ENCODE measurements around the gene CSF1R.

Gene CSF1R

DNA sequence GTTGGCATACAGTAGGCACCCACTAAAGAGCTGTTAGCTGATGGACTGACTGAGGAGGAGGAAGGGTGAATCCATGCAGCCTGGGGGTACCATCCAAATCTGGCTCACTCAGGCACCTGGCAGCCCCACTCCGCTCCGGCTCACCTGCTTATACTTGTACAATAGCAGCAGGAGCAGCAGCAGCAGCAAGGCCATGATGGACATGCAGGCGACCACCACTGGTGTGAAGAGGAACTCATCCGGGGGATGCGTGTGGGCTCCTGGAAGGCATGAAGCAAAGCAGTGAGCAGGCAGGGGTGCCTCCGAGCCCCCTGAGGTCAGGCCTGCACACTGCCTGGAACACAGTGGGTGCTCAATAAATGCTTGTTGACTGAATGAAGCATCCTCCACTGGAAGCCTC is 18.3 kb downstream of the CSF1R start (continued):
- no peak for TF ChIP-seq ZBTB10 (tag by site-specific recombination; IDR thresholded peaks at IDR 0.05)
- no peak for TF ChIP-seq ZNF670 (tag by site-specific recombination; IDR thresholded peaks at IDR 0.05; ENCODE audit: low read depth)
- no peak for TF ChIP-seq ZNF341 (tag by site-specific recombination; IDR thresholded peaks at IDR 0.05; ENCODE audit: low read depth)
- no peak for TF ChIP-seq TCF7L2 (IDR thresholded peaks at IDR 0.05; ENCODE audit: borderline replicate concordance, low read depth, low read length)
- TF ChIP-seq ZNF18 (tag by site-specific recombination; IDR thresholded peaks at IDR 0.05), result no peak
- no peak for TF ChIP-seq AEBP2 (tag by site-specific recombination; IDR thresholded peaks at IDR 0.05; ENCODE audit: borderline replicate concordance)
- no peak for TF ChIP-seq ZNF639 (tag by site-specific recombination; IDR thresholded peaks at IDR 0.05)

GRCh38 chr5:150067405-150067960 is 18.9 kb downstream of the CSF1R start:
- no peak for TF ChIP-seq ZNF10 (tag by site-specific recombination; IDR thresholded peaks at IDR 0.05)
- TF ChIP-seq RBAK (tag by site-specific recombination; IDR thresholded peaks at IDR 0.05), result no peak
- TF ChIP-seq ZNF639 (tag by site-specific recombination; IDR thresholded peaks at IDR 0.05), result no peak
- no peak for TF ChIP-seq ZNF324 (tag by site-specific recombination; IDR thresholded peaks at IDR 0.05)
- TF ChIP-seq ZNF133 (tag by site-specific recombination; IDR thresholded peaks at IDR 0.05), result no peak
- TF ChIP-seq ZNF354C (tag by site-specific recombination; IDR thresholded peaks at IDR 0.05; ENCODE audit: borderline replicate concordance, low read depth), result no peak
- no peaks in the 10 kb centered on the region for H3K4me1 ChIP-seq (ENCODE audit: control insufficient read depth, insufficient read depth, low read length)
- H3K4me3 ChIP-seq (ENCODE audit: low read depth, low read length), result no peak overlapping the region
- H3K36me3 ChIP-seq (ENCODE audit: control insufficient read depth in 2 of 2, insufficient read depth in 1 of 2, low read length in 2 of 2), result no peaks in the 10 kb centered on the region
- no peak overlapping the region for H3K27ac ChIP-seq (ENCODE audit: extremely low read depth, low read depth, low read length)
- ChIA-PET CTCF (interaction anchor here (1.1 kb wide), 1 partner anchor 151 kb away, joined by 3 read pairs; no protein-coding TSS in a partner anchor), POLR2A (no interaction called here)
- H3K9me3 ChIP-seq (ENCODE audit: control insufficient read depth, insufficient read depth, low read depth, low read length), result no peaks in the 10 kb centered on the region

DNA sequence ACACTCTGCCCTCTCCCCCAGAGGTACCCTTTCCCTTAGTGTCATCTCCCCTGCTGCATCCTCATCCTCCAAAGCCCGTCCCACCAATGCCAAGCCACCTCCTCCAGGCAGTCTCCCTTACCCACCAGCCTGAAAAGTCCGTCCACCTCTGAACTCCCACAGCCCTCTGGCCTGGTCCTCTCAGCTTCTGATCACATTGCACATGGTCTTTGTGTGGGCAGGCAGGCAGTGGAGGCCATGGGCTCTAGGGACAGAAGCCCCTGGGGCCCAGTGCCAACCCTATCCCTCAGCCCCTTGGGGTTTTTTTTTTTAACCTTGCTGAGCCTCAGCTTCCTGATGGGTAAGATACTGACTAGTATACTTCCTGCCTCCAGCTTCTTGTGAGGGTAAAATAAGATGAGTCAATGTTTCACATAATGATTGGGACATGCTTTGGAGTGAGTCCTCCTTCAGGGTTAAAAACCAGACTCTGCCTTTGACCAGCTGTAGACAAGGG is 19.4 kb downstream of the CSF1R start:
- ChIA-PET POLR2A (no interaction called here), CTCF (interaction anchor here (1.1 kb wide), 1 partner anchor 151 kb away, joined by 3 read pairs; no protein-coding TSS in a partner anchor)
- no peaks in the 10 kb centered on the region for H3K4me1 ChIP-seq (ENCODE audit: control insufficient read depth, insufficient read depth, low read length)
- H3K27ac ChIP-seq (ENCODE audit: extremely low read depth, low read depth, low read length), result no peak overlapping the region
- H3K36me3 ChIP-seq (ENCODE audit: control insufficient read depth in 2 of 2, insufficient read depth in 1 of 2, low read length in 2 of 2), result no peaks in the 10 kb centered on the region
- H3K9me3 ChIP-seq (ENCODE audit: control insufficient read depth, insufficient read depth, low read depth, low read length), result no peaks in the 10 kb centered on the region
- no peak overlapping the region for H3K4me3 ChIP-seq (ENCODE audit: low read depth, low read length)
- TF ChIP-seq SCRT1 (tag by site-specific recombination; IDR thresholded peaks at IDR 0.05; ENCODE audit: borderline replicate concordance) (no peak), PRDM6 (tag by site-specific recombination; IDR thresholded peaks at IDR 0.05) (no peak), ZNF341 (tag by site-specific recombination; IDR thresholded peaks at IDR 0.05; ENCODE audit: low read depth) (no peak), ZNF133 (tag by site-specific recombination; IDR thresholded peaks at IDR 0.05) (no peak), ZNF518A (tag by site-specific recombination; conservative IDR thresholded peaks at IDR 0.05; ENCODE audit: low read depth) (no peak)

All from HEK293 (cell line).